CD4-positive, CD25-positive, alpha-beta regulatory T cell (primary cell): ENCODE results near the gene ZNF618. TPM values are rescaled to one million over a fixed set of nuclear protein-coding genes. Genes with fewer than 3 reads are reported as not detected.

Source experiments
- ATAC-seq, 2 donors: fragments of 150-1000 bp; cut with Tn5 transposase; one replicate each; pipeline ENCODE4 v1.10.0; 2021; ENCODE audit warnings: low read depth in 2 of 2, moderate number of reproducible peaks in 2 of 2, moderate library complexity in 1 of 2
- DNase-seq, 3 donors: peaks; one replicate each; pipeline versions ENCODE4 v3.0.0 to v3.0.0-alpha.2; 2012 to 2022; ENCODE audit warnings: mixed read lengths in 1 of 3
- H3K27ac ChIP-seq: one replicate; pipeline ENCODE4 v1.7.0; 2013; ENCODE audit warnings: mild to moderate bottlenecking, low read length; ENCODE audit not compliant: insufficient read depth, poor library complexity, severe bottlenecking
- H3K27me3 ChIP-seq: one replicate; pipeline ENCODE4 v1.7.0; 2013; ENCODE audit warnings: low read length; ENCODE audit not compliant: control insufficient read depth, insufficient read depth
- H3K36me3 ChIP-seq: one replicate; pipeline ENCODE4 v1.7.0; 2013; ENCODE audit warnings: mild to moderate bottlenecking, low read length, moderate library complexity; ENCODE audit not compliant: control insufficient read depth, insufficient read depth
- H3K4me1 ChIP-seq: 2 replicates; pipeline ENCODE4 v1.7.0; 2013; ENCODE audit warnings: mild to moderate bottlenecking, low read length; ENCODE audit not compliant: insufficient read depth, control insufficient read depth, poor library complexity, severe bottlenecking
- H3K4me3 ChIP-seq: one replicate; pipeline ENCODE4 v1.7.0; 2013; ENCODE audit warnings: low read depth, mild to moderate bottlenecking, low read length, moderate library complexity
- H3K9me3 ChIP-seq, 2 experiments: 1 replicate in 1 of 2; 2 replicates in 1 of 2; pipeline ENCODE4 v1.7.0; 2013; ENCODE audit warnings: low read length in 2 of 2, mild to moderate bottlenecking in 1 of 2, moderate library complexity in 1 of 2; ENCODE audit not compliant: control insufficient read depth in 2 of 2
- H3K27ac Mint-ChIP-seq, 3 donors: one replicate each; pipeline ENCODE4 v1.8.0; 2020 to 2022; ENCODE audit warnings: mild to moderate bottlenecking in 3 of 3, mixed read lengths in 3 of 3, moderate library complexity in 2 of 3
- H3K27me3 Mint-ChIP-seq: one replicate; pipeline ENCODE4 v1.8.0; 2022; ENCODE audit warnings: mild to moderate bottlenecking, mixed read lengths
- H3K36me3 Mint-ChIP-seq: one replicate; pipeline ENCODE4 v1.8.0; 2020; ENCODE audit warnings: mixed read lengths
- H3K4me1 Mint-ChIP-seq, 4 donors: one replicate each; pipeline ENCODE4 v1.8.0; 2020 to 2022; ENCODE audit warnings: mixed read lengths in 4 of 4, mild to moderate bottlenecking in 1 of 4
- H3K4me3 Mint-ChIP-seq, 4 donors: one replicate each; pipeline ENCODE4 v1.8.0; 2020 to 2022; ENCODE audit warnings: mild to moderate bottlenecking in 4 of 4, mixed read lengths in 4 of 4, moderate library complexity in 3 of 4
- H3K9me3 Mint-ChIP-seq, 7 donors: one replicate each; pipeline ENCODE4 v1.8.0; 2020 to 2022; ENCODE audit warnings: mixed read lengths in 7 of 7, mild to moderate bottlenecking in 3 of 7, moderate library complexity in 2 of 7
- polyA plus RNA-seq, 4 donors: library from polyadenylated mRNA; unstranded; fragments of 300-500 nt; fragmentation: Illumina TruSeq; gene quantifications; one replicate each; pipeline ENCODE4 v1.2.3, GENCODE V29; 2021
- total RNA-seq: library from RNA; stranded (reverse); gene quantifications from one replicate; pipeline ENCODE4 v1.2.3, GENCODE V29; 2022

Gene ZNF618
- total and polyA plus RNA-seq, 5 donors from 2014 or later: 0.86 TPM; not detected in 4

DNA sequence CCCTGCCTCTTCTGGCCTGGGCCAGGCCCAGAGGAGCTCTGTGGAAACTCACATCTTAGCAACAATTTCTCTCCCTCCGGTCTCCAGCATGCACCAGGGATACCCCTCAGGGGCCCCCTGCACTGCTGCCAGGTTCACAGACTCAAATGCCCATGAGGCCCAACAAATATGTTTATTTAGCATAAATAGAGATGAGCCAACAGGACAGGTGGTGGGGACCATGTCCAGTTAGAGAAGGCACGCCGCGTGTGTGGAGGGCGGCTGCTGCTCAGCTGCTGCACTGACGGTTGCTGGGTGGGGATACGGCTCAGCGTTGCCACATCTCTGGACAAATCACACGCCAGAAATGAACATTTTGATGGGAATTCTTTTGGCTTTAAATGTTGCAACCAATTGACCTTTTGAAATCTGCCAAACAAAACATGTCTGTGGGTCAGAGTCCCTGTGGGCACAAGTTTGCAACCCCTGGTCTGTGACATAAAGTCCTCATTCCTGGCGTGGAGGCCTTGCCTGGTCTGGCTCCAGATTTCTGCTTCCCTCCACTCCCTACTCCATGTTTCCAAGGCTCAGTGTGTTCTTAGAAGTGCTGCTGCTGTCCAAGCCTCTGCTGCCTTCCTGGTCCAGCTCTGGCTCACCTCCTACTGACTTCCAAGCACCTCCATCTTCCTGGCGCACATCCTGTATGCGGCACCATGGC, 113.1 kb downstream of the ZNF618 start:
- no peak for DNase-seq
- H3K36me3 ChIP-seq: no peaks in the 10 kb centered on the region
- no peak overlapping the region for H3K27ac Mint-ChIP-seq
- no peak overlapping the region for H3K4me3 ChIP-seq
- H3K36me3 Mint-ChIP-seq: no peaks in the 10 kb centered on the region
- no peaks in the 10 kb centered on the region for H3K4me1 ChIP-seq
- no peak overlapping the region for H3K4me3 Mint-ChIP-seq
- H3K4me1 Mint-ChIP-seq: no peaks in the 10 kb centered on the region
- no peaks in the 10 kb centered on the region for H3K9me3 Mint-ChIP-seq
- no peaks in the 10 kb centered on the region for H3K9me3 ChIP-seq
- no peak overlapping the region for H3K27ac ChIP-seq
- H3K27me3 ChIP-seq: no peaks in the 10 kb centered on the region
- ATAC-seq: no peak
- H3K27me3 Mint-ChIP-seq: no peaks in the 10 kb centered on the region

DNA sequence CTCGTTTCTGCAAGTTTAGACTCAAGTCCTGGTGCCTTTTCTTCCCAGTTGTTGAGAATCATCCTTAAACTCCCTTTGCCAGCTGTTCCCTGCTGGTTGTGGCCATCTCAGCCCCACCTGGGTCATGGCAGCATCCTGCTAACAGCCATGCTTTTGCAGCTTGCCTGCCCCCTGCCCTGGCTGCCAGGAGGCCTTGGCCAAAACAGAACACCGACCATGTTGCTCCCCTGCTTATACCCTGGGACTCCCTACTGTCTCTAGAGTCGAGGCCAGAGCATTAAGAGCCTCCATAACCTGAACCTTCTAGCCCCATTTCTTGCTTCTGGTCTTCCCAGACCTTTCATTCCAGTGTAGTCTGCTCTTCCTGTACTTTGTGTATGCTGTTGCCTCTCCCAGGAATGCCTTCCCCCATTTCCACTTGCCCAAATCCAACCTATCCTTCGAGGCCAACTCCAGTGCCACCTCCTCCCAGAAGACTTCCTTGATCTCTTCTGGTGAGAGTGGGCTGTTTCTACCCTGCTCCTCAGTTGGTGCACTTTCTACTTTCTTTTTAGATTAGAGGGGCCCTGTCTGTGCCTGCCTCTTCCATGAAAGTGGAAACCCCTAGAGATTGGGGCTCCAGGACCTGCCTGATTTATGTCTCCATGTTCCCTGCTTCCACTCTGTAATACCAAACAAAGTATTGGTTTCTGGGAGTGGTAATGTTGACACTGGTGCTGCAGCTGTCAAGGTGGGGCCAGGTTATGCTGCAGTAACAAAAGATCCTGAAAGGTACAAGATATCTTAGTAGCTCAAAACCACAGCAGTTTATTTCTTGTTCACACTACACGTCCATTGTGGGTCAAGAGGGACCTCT, 113.8 kb downstream of the ZNF618 start:
- H3K4me1 ChIP-seq: no peaks in the 10 kb centered on the region
- no peaks in the 10 kb centered on the region for H3K9me3 ChIP-seq
- no peak for ATAC-seq
- H3K27me3 Mint-ChIP-seq: no peaks in the 10 kb centered on the region
- H3K4me3 ChIP-seq: no peak overlapping the region
- no peak overlapping the region for H3K4me3 Mint-ChIP-seq
- H3K36me3 Mint-ChIP-seq: no peaks in the 10 kb centered on the region
- H3K27ac ChIP-seq: no peak overlapping the region
- H3K9me3 Mint-ChIP-seq: no peaks in the 10 kb centered on the region
- no peaks in the 10 kb centered on the region for H3K4me1 Mint-ChIP-seq
- DNase-seq: no peak
- H3K27ac Mint-ChIP-seq: no peak overlapping the region
- no peaks in the 10 kb centered on the region for H3K36me3 ChIP-seq
- H3K27me3 ChIP-seq: no peaks in the 10 kb centered on the region

DNA sequence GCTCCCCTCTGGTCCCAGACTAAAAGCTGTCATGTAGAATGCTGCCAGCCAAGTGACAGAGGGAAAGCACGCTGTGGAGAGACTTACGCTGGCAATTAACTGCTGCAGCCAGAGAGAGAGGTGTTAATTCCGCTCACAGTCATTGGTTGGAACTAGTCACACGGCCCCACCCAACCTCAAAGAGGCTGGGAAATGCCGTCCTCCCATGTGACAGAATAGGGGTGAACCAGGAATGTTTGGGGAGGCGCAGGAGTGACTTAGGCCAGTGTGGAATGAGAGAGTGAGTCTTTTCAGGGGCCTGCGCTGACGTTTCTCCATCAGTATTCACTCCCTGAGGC, 114.4 kb downstream of the ZNF618 start:
- Mint-ChIP-seq H3K4me3 (no peak overlapping the region), H3K9me3 (no peaks in the 10 kb centered on the region), H3K4me1 (no peaks in the 10 kb centered on the region), H3K27me3 (no peaks in the 10 kb centered on the region), H3K27ac (no peak overlapping the region), H3K36me3 (no peaks in the 10 kb centered on the region)
- H3K27me3 ChIP-seq: no peaks in the 10 kb centered on the region
- no peak for DNase-seq
- H3K36me3 ChIP-seq: no peaks in the 10 kb centered on the region
- no peak overlapping the region for H3K27ac ChIP-seq
- no peaks in the 10 kb centered on the region for H3K4me1 ChIP-seq
- H3K9me3 ChIP-seq: no peaks in the 10 kb centered on the region
- no peak for ATAC-seq
- no peak overlapping the region for H3K4me3 ChIP-seq

DNA sequence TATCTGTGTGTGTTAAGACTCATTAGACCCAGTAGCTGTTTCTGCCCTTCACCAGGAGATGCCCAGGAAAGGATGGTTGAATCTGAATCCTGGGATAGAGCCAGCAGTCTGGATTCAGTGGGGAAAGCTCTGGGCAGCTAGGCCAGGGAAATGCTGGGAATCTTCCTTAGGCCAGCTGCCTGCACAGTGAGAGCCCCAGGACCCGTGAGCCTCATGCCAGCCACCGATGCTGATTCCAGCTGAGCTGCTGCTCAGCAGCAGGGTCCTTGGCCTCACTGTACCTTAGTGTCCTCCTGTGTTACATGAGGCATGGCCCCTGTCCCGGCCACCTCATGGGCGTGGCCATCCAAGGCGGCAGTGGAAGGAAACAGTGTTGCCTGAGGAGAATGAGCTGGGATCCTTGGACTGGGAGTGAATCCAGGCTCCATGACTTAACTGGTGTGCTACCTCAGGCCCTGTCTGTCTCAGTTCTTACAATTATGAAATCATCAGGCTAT, 114.9 kb downstream of the ZNF618 start:
- Histone ChIP-seq H3K27me3 (no peaks in the 10 kb centered on the region), H3K4me1 (no peaks in the 10 kb centered on the region), H3K36me3 (no peaks in the 10 kb centered on the region), H3K4me3 (no peak overlapping the region), H3K9me3 (no peaks in the 10 kb centered on the region), H3K27ac (no peak overlapping the region)
- ATAC-seq: no peak
- H3K27me3 Mint-ChIP-seq: no peaks in the 10 kb centered on the region
- no peak overlapping the region for H3K4me3 Mint-ChIP-seq
- no peaks in the 10 kb centered on the region for H3K4me1 Mint-ChIP-seq
- H3K36me3 Mint-ChIP-seq: no peaks in the 10 kb centered on the region
- no peak for DNase-seq
- no peak overlapping the region for H3K27ac Mint-ChIP-seq
- H3K9me3 Mint-ChIP-seq: no peaks in the 10 kb centered on the region

DNA sequence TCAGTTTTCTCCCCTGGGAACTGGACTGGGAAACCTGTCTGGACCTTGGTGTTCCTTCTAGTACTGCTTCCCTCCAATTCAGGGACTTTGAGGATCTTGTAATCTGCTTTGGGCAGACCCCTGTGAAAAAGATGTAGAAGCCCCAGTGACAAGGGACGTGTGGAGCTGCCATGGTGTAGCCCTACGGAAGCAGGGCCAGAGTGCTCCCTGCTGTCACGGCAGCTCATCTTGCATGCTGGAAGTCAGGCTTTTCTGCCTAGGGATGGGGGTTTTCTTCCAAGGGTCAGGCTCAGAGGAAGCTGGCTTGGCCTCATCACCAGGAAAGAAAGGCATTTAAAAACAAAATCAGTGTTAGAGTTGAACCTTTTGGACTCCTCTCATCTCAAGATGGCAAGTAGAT, 115.6 kb downstream of the ZNF618 start:
- H3K27ac Mint-ChIP-seq: no peak overlapping the region
- H3K9me3 ChIP-seq: no peaks in the 10 kb centered on the region
- no peaks in the 10 kb centered on the region for H3K4me1 Mint-ChIP-seq
- no peaks in the 10 kb centered on the region for H3K4me1 ChIP-seq
- no peak for DNase-seq
- no peak overlapping the region for H3K27ac ChIP-seq
- H3K4me3 ChIP-seq: no peak overlapping the region
- no peaks in the 10 kb centered on the region for H3K9me3 Mint-ChIP-seq
- H3K27me3 Mint-ChIP-seq: no peaks in the 10 kb centered on the region
- H3K4me3 Mint-ChIP-seq: no peak overlapping the region
- no peaks in the 10 kb centered on the region for H3K36me3 Mint-ChIP-seq
- H3K27me3 ChIP-seq: no peaks in the 10 kb centered on the region
- no peak for ATAC-seq
- no peaks in the 10 kb centered on the region for H3K36me3 ChIP-seq

DNA sequence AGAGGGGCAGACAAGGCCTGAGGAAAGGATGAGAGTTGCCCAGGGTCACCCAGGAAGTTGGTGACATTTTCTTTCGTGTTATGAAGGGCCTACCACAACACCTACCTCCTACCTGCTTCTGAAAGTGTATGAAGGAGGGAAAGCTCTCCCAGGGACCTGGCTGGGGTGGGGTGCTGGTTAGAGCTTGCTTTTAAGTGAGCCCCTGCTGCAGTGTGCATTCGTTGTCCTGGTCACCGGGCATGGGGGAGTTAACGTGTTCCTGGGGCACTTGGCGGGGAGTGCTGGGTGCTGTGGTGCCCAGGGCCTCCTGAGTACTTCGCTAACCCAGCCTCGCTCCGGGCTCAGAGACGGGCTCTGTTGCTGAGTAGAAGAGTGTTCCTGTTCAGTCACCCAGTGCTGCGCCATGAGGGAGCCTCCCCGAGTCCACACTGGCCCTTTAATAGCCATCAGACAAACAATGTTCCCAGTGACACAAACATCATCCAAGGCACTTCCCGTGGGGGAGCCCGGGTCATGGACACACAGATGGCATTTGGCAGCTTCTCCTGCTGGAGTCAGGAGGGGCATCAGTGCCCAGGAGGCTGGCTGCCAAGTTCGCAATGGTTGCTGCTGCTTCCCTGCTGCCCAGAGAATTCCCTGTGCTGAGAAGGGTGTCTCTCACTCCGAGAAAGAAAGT, 116.3 kb downstream of the ZNF618 start:
- no peak overlapping the region for H3K4me3 Mint-ChIP-seq
- no peak overlapping the region for H3K4me3 ChIP-seq
- H3K27me3 Mint-ChIP-seq: no peaks in the 10 kb centered on the region
- no peak for DNase-seq
- H3K4me1 Mint-ChIP-seq: no peaks in the 10 kb centered on the region
- no peaks in the 10 kb centered on the region for H3K36me3 ChIP-seq
- no peak overlapping the region for H3K27ac ChIP-seq
- no peaks in the 10 kb centered on the region for H3K27me3 ChIP-seq
- H3K4me1 ChIP-seq: no peaks in the 10 kb centered on the region
- no peaks in the 10 kb centered on the region for H3K9me3 ChIP-seq
- no peaks in the 10 kb centered on the region for H3K36me3 Mint-ChIP-seq
- H3K27ac Mint-ChIP-seq: no peak overlapping the region
- H3K9me3 Mint-ChIP-seq: no peaks in the 10 kb centered on the region
- no peak for ATAC-seq

DNA sequence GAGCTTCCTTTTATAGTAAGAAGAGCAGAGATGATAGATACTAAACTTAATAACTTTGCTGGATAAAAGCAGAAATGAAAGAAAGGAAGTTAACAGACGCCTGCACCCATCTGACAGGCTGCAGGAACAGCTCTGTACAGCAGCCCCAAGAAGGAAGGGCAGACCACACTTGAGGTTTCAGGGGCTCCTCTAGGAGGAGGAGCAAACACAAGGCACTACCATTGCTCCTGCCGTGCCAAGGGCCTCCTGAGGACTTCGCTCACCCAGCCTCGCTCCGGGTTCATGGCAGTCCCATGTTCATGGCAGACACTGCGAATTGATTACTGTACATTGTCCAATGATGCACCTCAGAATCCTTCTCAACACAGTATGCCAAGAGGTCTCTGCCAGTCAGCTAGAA, 116.9 kb downstream of the ZNF618 start:
- no peak overlapping the region for H3K4me3 Mint-ChIP-seq
- H3K27me3 ChIP-seq: no peaks in the 10 kb centered on the region
- no peaks in the 10 kb centered on the region for H3K9me3 Mint-ChIP-seq
- no peak for ATAC-seq
- no peak overlapping the region for H3K27ac Mint-ChIP-seq
- no peaks in the 10 kb centered on the region for H3K27me3 Mint-ChIP-seq
- no peak for DNase-seq
- H3K36me3 Mint-ChIP-seq: no peaks in the 10 kb centered on the region
- H3K27ac ChIP-seq: no peak overlapping the region
- no peak overlapping the region for H3K4me3 ChIP-seq
- H3K36me3 ChIP-seq: no peaks in the 10 kb centered on the region
- no peaks in the 10 kb centered on the region for H3K9me3 ChIP-seq
- no peaks in the 10 kb centered on the region for H3K4me1 ChIP-seq
- no peaks in the 10 kb centered on the region for H3K4me1 Mint-ChIP-seq
